Measurements from ENCODE around the gene XKR8.

The XKR8 gene

DNA sequence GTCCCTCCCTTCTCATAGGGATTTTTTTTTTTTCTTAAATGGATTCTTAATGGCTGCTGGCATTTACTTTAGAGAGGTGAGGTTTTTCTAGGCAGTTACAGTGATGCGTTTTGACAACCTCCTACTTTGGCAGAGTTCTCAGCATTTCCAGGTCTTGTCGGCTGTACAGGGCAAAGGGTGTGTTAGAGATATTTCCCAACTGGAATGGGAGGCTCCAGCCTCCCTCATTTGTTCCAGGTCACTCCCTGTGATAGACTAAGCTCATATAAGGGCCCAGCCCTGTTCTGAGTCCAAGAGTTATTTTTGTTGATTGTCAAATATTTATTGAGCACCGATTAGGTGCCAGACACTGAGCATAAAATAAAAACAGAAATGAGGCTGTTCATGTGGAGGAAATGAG is 7.6 kb upstream of the XKR8 start:
- TF ChIP-seq, protein P1, sequence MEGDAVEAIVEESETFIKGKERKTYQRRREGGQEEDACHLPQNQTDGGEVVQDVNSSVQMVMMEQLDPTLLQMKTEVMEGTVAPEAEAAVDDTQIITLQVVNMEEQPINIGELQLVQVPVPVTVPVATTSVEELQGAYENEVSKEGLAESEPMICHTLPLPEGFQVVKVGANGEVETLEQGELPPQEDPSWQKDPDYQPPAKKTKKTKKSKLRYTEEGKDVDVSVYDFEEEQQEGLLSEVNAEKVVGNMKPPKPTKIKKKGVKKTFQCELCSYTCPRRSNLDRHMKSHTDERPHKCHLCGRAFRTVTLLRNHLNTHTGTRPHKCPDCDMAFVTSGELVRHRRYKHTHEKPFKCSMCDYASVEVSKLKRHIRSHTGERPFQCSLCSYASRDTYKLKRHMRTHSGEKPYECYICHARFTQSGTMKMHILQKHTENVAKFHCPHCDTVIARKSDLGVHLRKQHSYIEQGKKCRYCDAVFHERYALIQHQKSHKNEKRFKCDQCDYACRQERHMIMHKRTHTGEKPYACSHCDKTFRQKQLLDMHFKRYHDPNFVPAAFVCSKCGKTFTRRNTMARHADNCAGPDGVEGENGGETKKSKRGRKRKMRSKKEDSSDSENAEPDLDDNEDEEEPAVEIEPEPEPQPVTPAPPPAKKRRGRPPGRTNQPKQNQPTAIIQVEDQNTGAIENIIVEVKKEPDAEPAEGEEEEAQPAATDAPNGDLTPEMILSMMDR (IDR thresholded peaks at IDR 0.05; ENCODE audit: control insufficient read depth, insufficient read depth, low read depth, low read length, missing control alignments): no peak
- no peak for DNase-seq (ENCODE audit: low read depth)
- H3K4me3 ChIP-seq (ENCODE audit: control insufficient read depth, low read depth, low read length): no peak overlapping the region

DNA sequence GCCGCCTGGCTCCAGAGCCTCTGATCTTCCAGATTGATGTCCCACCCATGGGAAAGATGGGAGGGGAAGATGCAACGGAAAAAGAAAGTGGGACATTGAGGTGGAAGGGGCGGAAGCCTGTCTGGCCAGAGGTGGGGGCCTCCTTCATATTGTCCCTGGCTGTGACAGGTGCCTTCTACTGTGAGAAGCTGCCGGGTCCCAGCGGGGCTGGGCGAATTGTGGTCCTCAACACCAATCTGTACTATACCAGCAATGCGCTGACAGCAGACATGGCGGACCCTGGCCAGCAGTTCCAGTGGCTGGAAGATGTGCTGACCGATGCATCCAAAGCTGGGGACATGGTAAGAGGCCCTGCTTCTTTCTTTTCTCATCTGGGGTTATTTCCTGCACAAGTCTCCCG is 5.6 kb upstream of the XKR8 start:
- no peak for DNase-seq (ENCODE audit: low read depth)
- H3K4me3 ChIP-seq (ENCODE audit: control insufficient read depth, low read depth, low read length): no peak overlapping the region
- TF ChIP-seq, protein P1 (IDR thresholded peaks at IDR 0.05; ENCODE audit: control insufficient read depth, insufficient read depth, low read depth, low read length, missing control alignments): no peak

DNA sequence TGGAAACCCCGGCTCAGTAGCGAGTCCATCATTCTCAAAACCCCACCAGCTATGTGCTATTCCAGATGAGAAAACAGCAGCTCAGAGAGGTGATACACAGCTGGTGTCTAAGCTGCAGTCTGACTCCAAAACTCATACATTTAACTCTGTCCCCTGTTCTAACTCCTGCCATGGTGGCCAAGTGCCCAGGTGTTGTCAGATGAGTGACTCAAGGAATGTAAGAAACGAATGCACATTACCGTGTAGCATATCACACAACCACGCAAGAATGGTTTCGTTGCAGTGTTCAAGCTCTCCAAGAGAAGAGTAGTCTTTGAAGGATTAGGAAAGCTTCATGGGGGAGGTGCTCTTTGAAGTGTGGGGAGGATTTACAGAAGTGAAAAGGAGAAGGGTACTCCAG is 4.7 kb upstream of the XKR8 start:
- TF ChIP-seq, protein P1 (IDR thresholded peaks at IDR 0.05; ENCODE audit: control insufficient read depth, insufficient read depth, low read depth, low read length, missing control alignments): no peak
- no peak overlapping the region for H3K4me3 ChIP-seq (ENCODE audit: control insufficient read depth, low read depth, low read length)
- DNase-seq (ENCODE audit: low read depth): no peak

DNA sequence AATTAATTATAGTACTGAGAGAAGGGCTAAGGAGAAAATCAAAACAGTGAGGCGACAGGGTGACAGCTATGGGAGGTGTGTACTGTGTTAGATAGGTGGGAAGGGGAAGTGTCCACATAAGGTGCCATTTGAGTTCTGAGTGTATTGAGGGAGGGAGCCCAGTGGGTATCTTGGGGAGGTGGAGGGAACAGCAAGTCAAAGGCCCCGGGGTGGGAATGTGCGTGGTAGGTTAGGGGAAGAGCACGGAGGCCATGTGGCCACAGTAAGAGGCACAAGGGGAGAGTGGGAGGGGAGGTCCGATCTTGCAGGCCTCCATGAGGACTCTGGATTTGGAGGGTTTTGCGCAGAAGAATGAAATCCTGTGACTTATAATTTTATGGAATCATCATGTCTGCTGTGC is 3.0 kb upstream of the XKR8 start:
- no peak for DNase-seq (ENCODE audit: low read depth)
- TF ChIP-seq, protein P1 (IDR thresholded peaks at IDR 0.05; ENCODE audit: control insufficient read depth, insufficient read depth, low read depth, low read length, missing control alignments): no peak
- H3K4me3 ChIP-seq (ENCODE audit: control insufficient read depth, low read depth, low read length): no peak overlapping the region

DNA sequence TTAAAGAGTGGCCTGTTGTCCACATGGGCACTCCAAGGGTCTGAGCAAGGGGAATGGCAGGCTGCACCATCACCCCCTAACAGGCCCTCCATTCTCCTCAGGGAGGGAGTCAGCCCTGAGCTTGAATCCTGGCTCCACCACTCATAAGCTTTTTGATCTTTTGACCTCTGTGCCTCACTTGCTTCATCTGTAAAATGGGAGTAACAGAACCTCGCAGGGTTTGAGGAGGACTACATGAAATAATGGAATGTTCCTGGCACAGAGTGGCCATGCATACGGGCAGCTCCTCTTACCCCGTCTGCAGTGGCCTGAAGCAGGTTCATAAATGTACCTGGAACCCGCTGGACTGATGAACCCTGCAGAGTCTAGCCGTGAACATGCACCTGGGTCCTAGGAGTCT is 2.1 kb upstream of the XKR8 start:
- DNase-seq (ENCODE audit: low read depth): no peak
- no peak overlapping the region for H3K4me3 ChIP-seq (ENCODE audit: control insufficient read depth, low read depth, low read length)
- TF ChIP-seq, protein P1 (IDR thresholded peaks at IDR 0.05; ENCODE audit: control insufficient read depth, insufficient read depth, low read depth, low read length, missing control alignments): no peak

DNA sequence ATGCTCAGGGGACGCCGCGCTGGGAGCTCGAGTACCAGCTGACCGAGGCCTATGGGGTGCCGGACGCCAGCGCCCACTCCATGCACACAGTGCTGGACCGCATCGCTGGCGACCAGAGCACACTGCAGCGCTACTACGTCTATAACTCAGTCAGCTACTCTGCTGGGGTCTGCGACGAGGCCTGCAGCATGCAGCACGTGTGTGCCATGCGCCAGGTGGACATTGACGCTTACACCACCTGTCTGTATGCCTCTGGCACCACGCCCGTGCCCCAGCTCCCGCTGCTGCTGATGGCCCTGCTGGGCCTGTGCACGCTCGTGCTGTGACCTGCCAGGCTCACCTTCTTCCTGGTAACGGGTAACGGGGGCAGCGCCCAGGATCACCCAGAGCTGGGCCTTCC is 1.3 kb upstream of the XKR8 start:
- no peak overlapping the region for H3K4me3 ChIP-seq (ENCODE audit: control insufficient read depth, low read depth, low read length)
- DNase-seq (ENCODE audit: low read depth): no peak
- TF ChIP-seq, protein P1 (IDR thresholded peaks at IDR 0.05; ENCODE audit: control insufficient read depth, insufficient read depth, low read depth, low read length, missing control alignments): no peak

All from AG09309 (cell line).